Fibroblast of lung (primary cell): ENCODE measurements around the gene AQP2. TPM values are rescaled to one million over a fixed set of nuclear protein-coding genes. Genes with fewer than 3 reads are reported as not detected.

ENCODE experiments used
- DNase-seq, 2 donors: peaks; one replicate each; pipeline versions ENCODE4 v3.0.0 to v3.0.0-alpha.2; 2010; ENCODE audit warnings: low read depth in 2 of 2
- H2AFZ ChIP-seq: 2 replicates; pipeline ENCODE4 v1.5.1; 2012; ENCODE audit warnings: low read length, control low read depth, inconsistent platforms
- H3K27ac ChIP-seq: 2 replicates; pipeline ENCODE4 v1.5.1; 2011; ENCODE audit warnings: low read length, control low read depth; ENCODE audit not compliant: insufficient read depth
- H3K27me3 ChIP-seq: 2 replicates; pipeline ENCODE4 v1.5.1; 2011; ENCODE audit warnings: mild to moderate bottlenecking, low read length; ENCODE audit not compliant: control insufficient read depth, insufficient read depth
- H3K36me3 ChIP-seq: 2 replicates; pipeline ENCODE4 v1.5.1; 2011; ENCODE audit warnings: low read length; ENCODE audit not compliant: control insufficient read depth, insufficient read depth
- H3K4me1 ChIP-seq: 2 replicates; pipeline ENCODE4 v1.5.1; 2011; ENCODE audit warnings: low read length; ENCODE audit not compliant: control insufficient read depth, insufficient read depth; ENCODE audit errors: extremely low read depth
- H3K4me2 ChIP-seq: 2 replicates; pipeline ENCODE4 v1.5.1; 2011; ENCODE audit warnings: low read length, control low read depth; ENCODE audit not compliant: insufficient read depth; ENCODE audit errors: extremely low read depth
- H3K4me3 ChIP-seq, 4 experiments: fragments of 200-600 bp in 1 of 4; sonication (generic) in 1 of 4; replicated peaks in 1 of 4; 2 replicates each; pipeline ENCODE4 v1.5.1; 2011 to 2016; ENCODE audit warnings: low read length in 4 of 4, low read depth in 3 of 4, mild to moderate bottlenecking in 3 of 4, control low read depth in 2 of 4, inconsistent platforms in 1 of 4, mixed read lengths in 1 of 4; ENCODE audit not compliant: insufficient read depth in 1 of 4; ENCODE audit errors: control extremely low read depth in 1 of 4
- H3K79me2 ChIP-seq: 2 replicates; pipeline ENCODE4 v1.5.1; 2012; ENCODE audit warnings: mild to moderate bottlenecking, low read length, inconsistent platforms; ENCODE audit not compliant: control insufficient read depth, insufficient read depth
- H3K9ac ChIP-seq: 2 replicates; pipeline ENCODE4 v1.5.1; 2011; ENCODE audit warnings: mild to moderate bottlenecking, low read length, control low read depth; ENCODE audit not compliant: insufficient read depth
- H3K9me3 ChIP-seq: 2 replicates; pipeline ENCODE4 v1.5.1; 2012; ENCODE audit warnings: low read depth, low read length; ENCODE audit not compliant: control insufficient read depth, insufficient read depth
- H4K20me1 ChIP-seq: 2 replicates; pipeline ENCODE4 v1.5.1; 2011; ENCODE audit warnings: low read length; ENCODE audit not compliant: control insufficient read depth, insufficient read depth; ENCODE audit errors: extremely low read depth
- CTCF ChIP-seq, 2 donors: IDR thresholded peaks in 1 of 2; conservative IDR thresholded peaks in 1 of 2; 1 replicate in 1 of 2; 2 replicates in 1 of 2; pipeline ENCODE4 v1.5.1; 2011 to 2012; ENCODE audit warnings: low read length in 2 of 2, control low read depth in 1 of 2, inconsistent platforms in 1 of 2, low read depth in 1 of 2, mild to moderate bottlenecking in 1 of 2
- EZH2 ChIP-seq: IDR thresholded peaks from 2 replicates; pipeline ENCODE4 v1.5.1; 2012; ENCODE audit warnings: low read length, control low read depth, mild to moderate bottlenecking; ENCODE audit errors: missing control alignments
- polyA plus RNA-seq, 2 donors: library from polyadenylated mRNA; depleted of rRNA in 1 of 2; stranded (reverse) in 1 of 2; unstranded in 1 of 2; fragments of >200 nt; gene quantifications; 2 replicates each; pipeline ENCODE4 v1.2.1, GENCODE V29; 2011 to 2012; ENCODE audit warnings: missing spikeins in 1 of 2
- total RNA-seq: library from RNA; depleted of rRNA; stranded (reverse); fragments of >200 nt; gene quantifications from 2 replicates; pipeline ENCODE4 v1.2.1, GENCODE V29; 2014

The AQP2 gene
- total and polyA plus RNA-seq, 2 donors (not counting 1 experiment from before 2014, with no cell fraction given) = not detected

- Histone ChIP-seq H3K4me2 (no peak overlapping the region), H3K9me3 (no peaks in the 10 kb centered on the region), H3K27me3 (no peaks in the 10 kb centered on the region), H3K79me2 (no peaks in the 10 kb centered on the region), H3K36me3 (no peaks in the 10 kb centered on the region), H3K4me3 (no peak overlapping the region), H2AFZ (no peak overlapping the region), H4K20me1 (no peaks in the 10 kb centered on the region), H3K4me1 (no peaks in the 10 kb centered on the region), H3K9ac (no peak overlapping the region), H3K27ac (no peak overlapping the region)
- DNase-seq = no peak
- TF ChIP-seq CTCF (conservative IDR thresholded peaks at IDR 0.05 in 1 of 2, IDR thresholded peaks at IDR 0.05 in 1 of 2; ENCODE audit: low read depth in 1 of 2, low read length in 2 of 2) (no peak), EZH2 (no peak)
These were observed 29.6 kb upstream of the AQP2 start for GRCh38 chr12:49920915-49921286.

DNA sequence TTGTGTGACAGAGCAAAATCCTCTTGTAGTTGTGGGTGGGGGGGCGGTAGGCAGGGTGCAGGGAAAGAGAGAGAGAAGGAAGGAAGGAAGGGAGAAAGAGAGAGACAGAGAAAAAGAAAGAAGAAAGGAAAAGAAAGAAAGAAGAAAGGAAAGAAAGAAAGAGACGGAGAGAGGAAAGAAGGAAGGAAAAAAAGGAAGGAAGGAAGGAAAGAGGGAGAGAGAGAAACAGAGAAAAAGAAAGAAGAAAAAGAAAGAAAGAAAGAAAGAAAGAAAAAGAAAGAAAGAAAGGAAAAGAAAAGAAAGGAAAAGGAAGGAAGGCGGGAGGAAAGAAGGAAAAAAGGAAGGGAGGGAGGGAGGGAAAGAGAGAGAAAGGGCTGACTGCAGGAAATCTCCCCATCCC lies 29.2 kb upstream of the AQP2 start:
- no peak overlapping the region for H3K4me3 ChIP-seq
- no peaks in the 10 kb centered on the region for H4K20me1 ChIP-seq
- H3K9ac ChIP-seq = no peak overlapping the region
- H3K27me3 ChIP-seq = no peaks in the 10 kb centered on the region
- no peaks in the 10 kb centered on the region for H3K36me3 ChIP-seq
- no peak overlapping the region for H3K27ac ChIP-seq
- H2AFZ ChIP-seq = no peak overlapping the region
- H3K4me1 ChIP-seq = no peaks in the 10 kb centered on the region
- H3K4me2 ChIP-seq = no peak overlapping the region
- H3K9me3 ChIP-seq = no peaks in the 10 kb centered on the region
- DNase-seq = no peak
- TF ChIP-seq CTCF (conservative IDR thresholded peaks at IDR 0.05 in 1 of 2, IDR thresholded peaks at IDR 0.05 in 1 of 2; ENCODE audit: low read depth in 1 of 2, low read length in 2 of 2) = no peak
- TF ChIP-seq EZH2 = no peak
- no peaks in the 10 kb centered on the region for H3K79me2 ChIP-seq

DNA sequence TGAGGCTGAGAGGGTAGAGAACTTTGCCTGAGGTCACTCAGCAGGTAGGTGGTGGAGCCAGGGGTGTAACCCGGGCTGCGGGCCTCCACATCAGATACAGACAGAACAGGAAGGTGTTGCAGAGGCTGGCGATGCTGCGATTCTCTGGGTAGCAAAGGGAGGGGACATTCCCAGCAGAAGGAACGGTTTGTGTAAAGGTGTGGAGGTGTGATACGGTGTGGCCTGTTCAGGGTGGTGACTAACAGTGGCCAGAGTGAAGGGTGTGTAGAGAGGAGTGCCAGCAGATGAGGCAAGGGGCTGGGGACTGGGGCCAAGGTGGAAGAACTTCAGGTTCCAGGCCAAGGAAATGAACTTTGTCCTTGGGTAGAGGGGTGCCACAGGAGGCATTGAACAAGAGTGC lies 28.6 kb upstream of the AQP2 start:
- Histone ChIP-seq H3K4me3 (no peak overlapping the region), H3K79me2 (no peaks in the 10 kb centered on the region), H3K36me3 (no peaks in the 10 kb centered on the region), H3K27me3 (no peaks in the 10 kb centered on the region), H3K9ac (no peak overlapping the region), H3K9me3 (no peaks in the 10 kb centered on the region), H3K4me1 (no peaks in the 10 kb centered on the region), H3K27ac (no peak overlapping the region), H3K4me2 (no peak overlapping the region), H4K20me1 (no peaks in the 10 kb centered on the region), H2AFZ (no peak overlapping the region)
- TF ChIP-seq EZH2 (no peak), CTCF (conservative IDR thresholded peaks at IDR 0.05 in 1 of 2, IDR thresholded peaks at IDR 0.05 in 1 of 2; ENCODE audit: low read depth in 1 of 2, low read length in 2 of 2) (no peak)
- no peak for DNase-seq
